Body of pancreas (tissue), 4 donors: ENCODE measurements around the gene COL15A1.

Experiments used
- POLR2A ChIP-seq, 3 donors: fragments of 450-650 bp; IDR thresholded peaks; one replicate each; pipeline ENCODE4 v1.6.1; 2016; ENCODE audit warnings: antibody characterized with exemption in 3 of 3, mild to moderate bottlenecking in 2 of 3
- TF ChIP-seq, protein P1 (sequence below), 7 experiments: fragments of 450-650 bp in 4 of 7; fragments of 200-600 bp in 3 of 7; sonication (generic) in 3 of 7; IDR thresholded peaks; one replicate each; pipeline ENCODE4 v1.5.1; 2016 to 2019; ENCODE audit warnings: antibody characterized with exemption in 7 of 7

DNA sequence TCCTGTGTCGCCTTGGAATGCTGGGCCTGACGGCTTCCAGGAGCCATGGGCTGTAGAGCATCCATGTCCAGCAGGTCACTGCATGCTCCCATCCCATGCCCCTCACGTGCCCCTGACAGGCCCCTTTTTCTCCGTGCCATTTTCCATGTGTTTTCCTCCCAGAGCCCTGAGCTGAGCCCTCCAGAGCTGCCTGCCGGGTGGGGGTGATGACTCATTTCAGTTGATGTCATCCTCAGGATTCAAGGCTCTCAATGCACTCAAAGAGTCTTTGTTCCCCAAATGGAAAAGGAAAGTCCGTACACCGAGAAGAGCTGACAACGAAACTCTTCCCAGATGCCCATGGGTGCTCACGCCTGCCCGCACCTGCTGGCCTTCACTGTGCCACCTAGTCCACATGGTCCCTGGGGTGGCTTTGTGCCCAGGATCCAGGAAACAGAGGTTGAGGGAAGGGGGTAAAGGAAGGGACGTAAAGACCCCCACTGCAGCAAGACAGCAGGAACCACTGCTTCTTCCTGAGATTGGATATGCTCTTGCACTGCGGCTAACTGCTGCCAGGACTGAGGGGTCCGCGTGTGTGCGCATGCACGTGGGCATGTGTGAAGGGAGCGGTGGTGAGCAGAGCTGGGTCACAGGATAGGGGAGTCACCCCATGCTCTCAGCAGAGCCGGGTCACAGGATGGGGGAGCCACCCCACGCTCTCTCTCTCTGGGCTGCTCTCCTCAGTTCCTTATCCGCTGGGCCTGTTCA, 27.6 kb downstream of the COL15A1 start:
- TF ChIP-seq, protein P1, sequence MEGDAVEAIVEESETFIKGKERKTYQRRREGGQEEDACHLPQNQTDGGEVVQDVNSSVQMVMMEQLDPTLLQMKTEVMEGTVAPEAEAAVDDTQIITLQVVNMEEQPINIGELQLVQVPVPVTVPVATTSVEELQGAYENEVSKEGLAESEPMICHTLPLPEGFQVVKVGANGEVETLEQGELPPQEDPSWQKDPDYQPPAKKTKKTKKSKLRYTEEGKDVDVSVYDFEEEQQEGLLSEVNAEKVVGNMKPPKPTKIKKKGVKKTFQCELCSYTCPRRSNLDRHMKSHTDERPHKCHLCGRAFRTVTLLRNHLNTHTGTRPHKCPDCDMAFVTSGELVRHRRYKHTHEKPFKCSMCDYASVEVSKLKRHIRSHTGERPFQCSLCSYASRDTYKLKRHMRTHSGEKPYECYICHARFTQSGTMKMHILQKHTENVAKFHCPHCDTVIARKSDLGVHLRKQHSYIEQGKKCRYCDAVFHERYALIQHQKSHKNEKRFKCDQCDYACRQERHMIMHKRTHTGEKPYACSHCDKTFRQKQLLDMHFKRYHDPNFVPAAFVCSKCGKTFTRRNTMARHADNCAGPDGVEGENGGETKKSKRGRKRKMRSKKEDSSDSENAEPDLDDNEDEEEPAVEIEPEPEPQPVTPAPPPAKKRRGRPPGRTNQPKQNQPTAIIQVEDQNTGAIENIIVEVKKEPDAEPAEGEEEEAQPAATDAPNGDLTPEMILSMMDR (IDR thresholded peaks at IDR 0.05), result no peak
- no peak for TF ChIP-seq POLR2A (IDR thresholded peaks at IDR 0.05)
